ENCODE results near the gene C8A. TPM values are rescaled to one million over a fixed set of nuclear protein-coding genes. Genes with fewer than 3 reads are reported as not detected.

Gene C8A
- total and polyA plus RNA-seq, 2 of the 8 experiments (the other 6 are each of a cell fraction or from before 2014, with no cell fraction given) = not detected

GRCh38 chr1:56867491-56867890 is 12.9 kb downstream of the C8A start:
- Histone ChIP-seq H2BK15ac (ENCODE audit: low read length) (no peak overlapping the region), H3K4me3 (ENCODE audit: extremely low read depth in 1 of 4, insufficient read depth in 2 of 4, low read depth in 3 of 4, low read length in 4 of 4) (no peak overlapping the region), H3K79me1 (ENCODE audit: low read depth, low read length) (no peaks in the 10 kb centered on the region), H3K4me2 (ENCODE audit: insufficient read depth in 1 of 2, low read depth in 2 of 2, low read length in 2 of 2) (no peak overlapping the region), H3K4me1 (replicated peaks in 1 of 4; ENCODE audit: control insufficient read depth in 3 of 4, insufficient read depth in 4 of 4, low read length in 3 of 4) (no peaks in the 10 kb centered on the region), H3K56ac (replicated peaks; ENCODE audit: insufficient read length, low read depth, low read length) (no peak overlapping the region), H3K9me3 (ENCODE audit: insufficient read depth in 2 of 2, low read depth in 1 of 2, low read length in 1 of 2) (no peaks in the 10 kb centered on the region), H3K27ac (ENCODE audit: low read depth, low read length) (no peak overlapping the region), H4K91ac (replicated peaks; ENCODE audit: insufficient read length, low read length) (no peak overlapping the region), H4K20me1 (replicated peaks in 1 of 2; ENCODE audit: control insufficient read depth in 1 of 2, insufficient read depth in 2 of 2, low read length in 2 of 2) (no peaks in the 10 kb centered on the region), H3K9ac (replicated peaks in 1 of 4; ENCODE audit: extremely low read depth in 1 of 4, low read depth in 3 of 4, low read length in 3 of 4) (no peak overlapping the region), H2BK120ac (replicated peaks; ENCODE audit: low read depth, low read length) (no peak overlapping the region), H3K27me3 (replicated peaks in 1 of 4; ENCODE audit: control insufficient read depth in 3 of 4, extremely low read depth in 1 of 4, insufficient read depth in 3 of 4, low read length in 3 of 4) (no peaks in the 10 kb centered on the region), H3K4ac (replicated peaks; ENCODE audit: insufficient read length, low read depth, low read length) (no peak overlapping the region), H2BK12ac (ENCODE audit: low read depth, low read length) (no peak overlapping the region), H3K23ac (ENCODE audit: insufficient read length) (no peak overlapping the region), H4K5ac (ENCODE audit: insufficient read length, low read depth, low read length) (no peak overlapping the region), H3K79me2 (ENCODE audit: control insufficient read depth in 1 of 2, insufficient read depth in 2 of 2, low read length in 2 of 2) (no peaks in the 10 kb centered on the region), H3K23me2 (ENCODE audit: low read depth, low read length) (no peaks in the 10 kb centered on the region), H2BK20ac (ENCODE audit: low read length) (no peak overlapping the region), H3K14ac (ENCODE audit: insufficient read length) (no peak overlapping the region), H3K18ac (ENCODE audit: extremely low read depth, low read length) (no peak overlapping the region), H2AK5ac (ENCODE audit: low read depth, low read length) (no peak overlapping the region), H2AFZ (ENCODE audit: low read length) (no peak overlapping the region), H2BK5ac (ENCODE audit: low read depth, low read length) (no peak overlapping the region), H3K36me3 (ENCODE audit: control insufficient read depth in 2 of 4, insufficient read depth in 4 of 4, low read length in 3 of 4) (no peaks in the 10 kb centered on the region; a peak in 1 of 8 replicates), H4K8ac (ENCODE audit: extremely low read depth, insufficient read depth, low read length) (no peak overlapping the region)
- DNase-seq (ENCODE audit: low read depth in 1 of 2, low spot score in 2 of 2) = no peak
- CTCF ChIA-PET (ENCODE audit: partially characterized antibody) = interaction anchor here (0.9 to 1.4 kb wide), 2 partner anchors 10 to 34 kb away, joined by 3 to 4 read pairs; no protein-coding TSS in a partner anchor
- no peak for FAIRE-seq
- POLR2A ChIA-PET (ENCODE audit: partially characterized antibody) = no interaction called here
- 87% methylated on average over 5 of the region's 5 CpGs; no CpG with 5 or more reads in 1 of the 2 experiments for WGBS, 2 experiments (ENCODE audit: extremely low coverage in 1 of 2, insufficient coverage in 1 of 2, insufficient read length in 1 of 2, insufficient replicate concordance in 2 of 2, low coverage in 1 of 2, low lambda C conversion rate in 2 of 2, missing lambda C conversion rate in 1 of 2)
- no peak for TF ChIP-seq SIRT6 (IDR thresholded peaks at IDR 0.05; ENCODE audit: low read length)
- no peak for TF ChIP-seq E2F6 (IDR thresholded peaks at IDR 0.05)
- TF ChIP-seq EZH2 (IDR thresholded peaks at IDR 0.05; ENCODE audit: low read depth, low read length, severe bottlenecking) = no peak
- no peak for TF ChIP-seq CTBP2 (IDR thresholded peaks at IDR 0.05; ENCODE audit: borderline replicate concordance, insufficient read depth, insufficient read length, low read length)
- TF ChIP-seq RNF2 (IDR thresholded peaks at IDR 0.05; ENCODE audit: borderline replicate concordance, low read depth, low read length, missing control alignments, poor library complexity, severe bottlenecking) = no peak
- no peak for TF ChIP-seq KDM1A (IDR thresholded peaks at IDR 0.05; ENCODE audit: borderline replicate concordance, low read length)
- TF ChIP-seq TCF12 (IDR thresholded peaks at IDR 0.05; ENCODE audit: low read depth, low read length) = no peak
- no peak for TF ChIP-seq BCL11A (IDR thresholded peaks at IDR 0.05; ENCODE audit: low read depth in 2 of 2, low read length in 2 of 2)
- no peak for TF ChIP-seq TAF1 (IDR thresholded peaks at IDR 0.05; ENCODE audit: low read depth, low read length)
- no peak for TF ChIP-seq GTF2F1 (IDR thresholded peaks at IDR 0.05; ENCODE audit: borderline replicate concordance, low read depth, low read length)
- no peak for TF ChIP-seq CTCF (IDR thresholded peaks at IDR 0.05; ENCODE audit: control extremely low read depth in 1 of 3, insufficient read depth in 1 of 3, low read depth in 1 of 3, low read length in 3 of 3)

All from H1 (cell line).